HCT116 (cell line): ENCODE results near the gene APOH. TPM values are rescaled to one million over a fixed set of nuclear protein-coding genes. Genes with fewer than 3 reads are reported as not detected.

Experiments
- ATAC-seq: fragments of 200-7000 bp; cut with Tn5 transposase; 2 replicates; pipeline ENCODE4 v1.9.1; 2020; ENCODE audit warnings: mild to moderate bottlenecking, moderate library complexity
- BruUV-seq: library from RNA; stranded (reverse); fragments of 400-500 nt; replicated peaks from 2 replicates; lab custom pipeline; 2021; lab: Mats Ljungman, UMichigan
- CTCF ChIA-PET: fragments of 300-600 bp; sonication (Branson Sonifier 250); formaldehyde crosslinking; loops from one replicate; lab custom pipeline; 2021; ENCODE audit warnings: antibody characterized with exemption; lab: Charles Lee
- POLR2A ChIA-PET: fragments of 300-600, 350-600 bp; sonication (Branson Sonifier 250); formaldehyde crosslinking; loops from one replicate; lab custom pipeline; 2021; ENCODE audit warnings: antibody characterized with exemption; lab: Charles Lee
- RAD21 ChIA-PET, 2 experiments: fragments of 300-600 bp; sonication (Branson Sonifier 250); formaldehyde crosslinking; loops; one replicate each; lab custom pipeline; 2023; ENCODE audit warnings: low total read pairs in 2 of 2; ENCODE audit not compliant: uncharacterized antibody in 2 of 2, unreplicated experiment in 2 of 2, low non-redundant PET in 1 of 2; lab: Charles Lee
- DNase-seq: peaks from one replicate; pipeline ENCODE4 v3.0.0-alpha.2; 2010; ENCODE audit warnings: low read depth, low spot score
- H2AFZ ChIP-seq: fragments of 200-600 bp; shearing (Covaris generic), sonication (generic); 2 replicates; pipeline ENCODE4 v1.6.1; 2017; ENCODE audit warnings: low read depth, mixed run types, mixed read lengths, antibody characterized with exemption, low read length; ENCODE audit not compliant: poor library complexity, severe bottlenecking
- H3K27ac ChIP-seq: 2 replicates; pipeline ENCODE4 v1.5.1; 2012; ENCODE audit warnings: low read depth, low read length
- H3K27me3 ChIP-seq: fragments of 200-600 bp; sonication (generic); 2 replicates; pipeline ENCODE4 v1.6.1; 2016; ENCODE audit warnings: mixed run types, low read length, mixed read lengths; ENCODE audit not compliant: insufficient read depth
- H3K36me3 ChIP-seq, 2 experiments: fragments of 200-500 bp in 1 of 2; fragments of 200-600 bp in 1 of 2; sonication (Bioruptor generic) in 1 of 2; sonication (generic) in 1 of 2; 2 replicates each; pipeline versions ENCODE4 v1.5.1 to v1.6.1; 2014 to 2016; ENCODE audit warnings: low read length in 2 of 2, inconsistent platforms in 1 of 2, mixed read lengths in 1 of 2, mixed run types in 1 of 2; ENCODE audit not compliant: insufficient read depth in 2 of 2, control insufficient read depth in 1 of 2
- H3K4me1 ChIP-seq, 2 experiments: fragments of 200-600 bp in 1 of 2; sonication (generic) in 1 of 2; 2 replicates each; pipeline versions ENCODE4 v1.5.1 to v1.6.1; 2012 to 2017; ENCODE audit warnings: low read length in 2 of 2, inconsistent platforms in 1 of 2, mild to moderate bottlenecking in 1 of 2, mixed read lengths in 1 of 2, mixed run types in 1 of 2, moderate library complexity in 1 of 2; ENCODE audit not compliant: insufficient read depth in 2 of 2, control insufficient read depth in 1 of 2
- H3K4me2 ChIP-seq: fragments of 200-600 bp; sonication (generic); 2 replicates; pipeline ENCODE4 v1.6.1; 2017; ENCODE audit warnings: mixed run types, low read length, mixed read lengths
- H3K4me3 ChIP-seq, 2 experiments: fragments of 200-600 bp in 1 of 2; sonication (generic) in 1 of 2; replicated peaks in 1 of 2; 2 replicates each; pipeline ENCODE4 v1.5.1; 2011 to 2016; ENCODE audit warnings: low read length in 2 of 2, control low read depth in 1 of 2, low read depth in 1 of 2, mild to moderate bottlenecking in 1 of 2, mixed read lengths in 1 of 2, mixed run types in 1 of 2
- H3K79me2 ChIP-seq: fragments of 200-600 bp; sonication (generic); 2 replicates; pipeline ENCODE4 v1.6.1; 2017; ENCODE audit warnings: mild to moderate bottlenecking, mixed run types, low read length, moderate library complexity, mixed read lengths; ENCODE audit not compliant: insufficient read depth
- H3K9ac ChIP-seq: fragments of 200-600 bp; sonication (generic); 2 replicates; pipeline ENCODE4 v1.6.1; 2016; ENCODE audit warnings: low read length, mixed read lengths
- H3K9me2 ChIP-seq: fragments of 200-600 bp; sonication (generic), shearing (Covaris generic); 2 replicates; pipeline ENCODE4 v1.6.1; 2017; ENCODE audit warnings: mixed run types, mild to moderate bottlenecking, moderate library complexity; ENCODE audit not compliant: insufficient read depth
- H3K9me3 ChIP-seq, 2 experiments: fragments of 200-500 bp in 1 of 2; fragments of 200-600 bp in 1 of 2; sonication (Bioruptor generic) in 1 of 2; sonication (generic) in 1 of 2; 2 replicates each; pipeline ENCODE4 v1.6.1; 2014 to 2017; ENCODE audit warnings: low read length in 2 of 2, mixed read lengths in 2 of 2, inconsistent platforms in 1 of 2, low read depth in 1 of 2, mild to moderate bottlenecking in 1 of 2, mixed run types in 1 of 2, moderate library complexity in 1 of 2; ENCODE audit not compliant: control insufficient read depth in 1 of 2, insufficient read depth in 1 of 2
- H4K20me1 ChIP-seq: fragments of 200-600 bp; sonication (generic), shearing (Covaris generic); 2 replicates; pipeline ENCODE4 v1.6.1; 2017; ENCODE audit warnings: mixed run types, mild to moderate bottlenecking, moderate library complexity; ENCODE audit not compliant: insufficient read depth
- EZH2 ChIP-seq: fragments of 200-600 bp; sonication (generic); IDR thresholded peaks from 2 replicates; pipeline ENCODE4 v1.6.1; 2017; ENCODE audit warnings: antibody characterized with exemption, mixed run types
- EZH2phosphoT487 ChIP-seq: fragments of 200-600 bp; IDR thresholded peaks from 2 replicates; pipeline ENCODE4 v1.6.1; 2018; ENCODE audit warnings: antibody characterized with exemption, borderline replicate concordance
- SIN3A ChIP-seq: IDR thresholded peaks from 2 replicates; pipeline ENCODE4 v1.6.1; 2012; ENCODE audit warnings: low read depth
- SP1 ChIP-seq: IDR thresholded peaks from 2 replicates; pipeline ENCODE4 v1.6.1; 2012; ENCODE audit warnings: low read depth
- TCF7L2 ChIP-seq: IDR thresholded peaks from 2 replicates; pipeline ENCODE4 v1.7.0; 2011; ENCODE audit warnings: borderline replicate concordance, inconsistent platforms; ENCODE audit not compliant: insufficient read depth, insufficient read length; ENCODE audit errors: extremely low read depth
- YY1 ChIP-seq: IDR thresholded peaks from 2 replicates; pipeline ENCODE4 v1.6.1; 2011; ENCODE audit warnings: low read length, low read depth, moderate library complexity, mild to moderate bottlenecking; ENCODE audit not compliant: insufficient replicate concordance; ENCODE audit errors: extremely low read depth
- ZFX ChIP-seq: fragments of 450-650 bp; IDR thresholded peaks from 2 replicates; pipeline ENCODE4 v1.6.1; 2017
- intact Hi-C: fragments of 100-400 bp; cut with micrococcal nuclease; formaldehyde crosslinking; loops from 2 replicates; pipeline ENCODE4 v1.10.0; 2022
- total RNA-seq: library from RNA; stranded (reverse); gene quantifications from one replicate; pipeline ENCODE4 v1.2.1, GENCODE V29; 2021; ENCODE audit not compliant: unreplicated experiment
- TF ChIP-seq, protein P1 (sequence below): IDR thresholded peaks from 2 replicates; pipeline ENCODE4 v1.6.1; 2011; ENCODE audit warnings: mild to moderate bottlenecking, low read length, moderate library complexity; ENCODE audit not compliant: insufficient replicate concordance; ENCODE audit errors: extremely low read depth
- TF ChIP-seq, protein P2 (sequence below), 3 experiments: fragments of 200-600 bp in 1 of 3; sonication (generic) in 1 of 3; IDR thresholded peaks in 2 of 3; conservative IDR thresholded peaks in 1 of 3; 2 replicates each; pipeline ENCODE4 v1.5.1; 2012 to 2017; ENCODE audit warnings: low read depth in 2 of 3, low read length in 2 of 3, antibody characterized with exemption in 1 of 3, borderline replicate concordance in 1 of 3, control low read depth in 1 of 3, mild to moderate bottlenecking in 1 of 3, mixed read lengths in 1 of 3, mixed run types in 1 of 3, moderate library complexity in 1 of 3; ENCODE audit not compliant: insufficient read depth in 1 of 3
- TF ChIP-seq, protein P3 (sequence below): IDR thresholded peaks from 2 replicates; pipeline ENCODE4 v1.6.1; 2012
- TF ChIP-seq, protein P4 (sequence below): IDR thresholded peaks from 2 replicates; pipeline ENCODE4 v1.6.1; 2012; ENCODE audit warnings: low read depth

APOH gene
- total RNA-seq, 1 experiment from 2014 or later, result 1.7 TPM

DNA sequence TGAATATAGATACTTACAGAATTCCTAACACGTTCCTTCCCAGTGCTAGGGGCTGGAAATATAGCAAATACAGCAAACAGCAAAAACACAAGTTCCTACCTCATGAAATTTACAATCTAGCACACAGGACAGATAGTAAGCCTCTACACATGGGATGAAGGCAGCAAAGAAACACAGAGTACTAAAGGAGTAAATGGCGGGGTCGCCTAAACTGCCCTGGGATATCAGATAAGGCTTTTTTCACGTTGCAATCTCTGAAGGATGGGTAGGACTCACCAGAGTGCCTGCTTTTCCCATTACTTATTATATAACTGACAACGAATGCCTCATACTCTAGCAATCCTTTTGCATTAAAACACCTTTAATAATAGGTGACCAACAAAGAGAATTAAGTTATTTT is 57.1 kb downstream of the APOH start:
- Histone ChIP-seq H3K9ac (no peak overlapping the region), H3K9me2 (no peaks in the 10 kb centered on the region), H3K27me3 (no peaks in the 10 kb centered on the region), H3K4me2 (no peak overlapping the region), H3K36me3 (no peaks in the 10 kb centered on the region), H3K27ac (no peak overlapping the region), H2AFZ (no peak overlapping the region), H3K9me3 (no peaks in the 10 kb centered on the region), H3K4me1 (peaks cover 0 to 5% of the 10 kb centered on the region in 2 experiments; a peak in 1 of 4 replicates), H4K20me1 (no peaks in the 10 kb centered on the region), H3K79me2 (no peaks in the 10 kb centered on the region)
- intact Hi-C loops, result no loop called here
- ATAC-seq, result no peak
- ChIA-PET POLR2A (no interaction called here), RAD21 (no interaction called here)
- BruUV-seq, result no TSS peak
- DNase-seq, result no peak
- TF ChIP-seq, protein P1, sequence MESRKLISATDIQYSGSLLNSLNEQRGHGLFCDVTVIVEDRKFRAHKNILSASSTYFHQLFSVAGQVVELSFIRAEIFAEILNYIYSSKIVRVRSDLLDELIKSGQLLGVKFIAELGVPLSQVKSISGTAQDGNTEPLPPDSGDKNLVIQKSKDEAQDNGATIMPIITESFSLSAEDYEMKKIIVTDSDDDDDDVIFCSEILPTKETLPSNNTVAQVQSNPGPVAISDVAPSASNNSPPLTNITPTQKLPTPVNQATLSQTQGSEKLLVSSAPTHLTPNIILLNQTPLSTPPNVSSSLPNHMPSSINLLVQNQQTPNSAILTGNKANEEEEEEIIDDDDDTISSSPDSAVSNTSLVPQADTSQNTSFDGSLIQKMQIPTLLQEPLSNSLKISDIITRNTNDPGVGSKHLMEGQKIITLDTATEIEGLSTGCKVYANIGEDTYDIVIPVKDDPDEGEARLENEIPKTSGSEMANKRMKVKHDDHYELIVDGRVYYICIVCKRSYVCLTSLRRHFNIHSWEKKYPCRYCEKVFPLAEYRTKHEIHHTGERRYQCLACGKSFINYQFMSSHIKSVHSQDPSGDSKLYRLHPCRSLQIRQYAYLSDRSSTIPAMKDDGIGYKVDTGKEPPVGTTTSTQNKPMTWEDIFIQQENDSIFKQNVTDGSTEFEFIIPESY, result no peak
- no peak for TF ChIP-seq TCF7L2
- TF ChIP-seq EZH2phosphoT487, result no peak
- no peak for TF ChIP-seq YY1
- no peak for TF ChIP-seq SIN3A
- TF ChIP-seq ZFX, result no peak
- no peak for TF ChIP-seq EZH2
- TF ChIP-seq, protein P2, sequence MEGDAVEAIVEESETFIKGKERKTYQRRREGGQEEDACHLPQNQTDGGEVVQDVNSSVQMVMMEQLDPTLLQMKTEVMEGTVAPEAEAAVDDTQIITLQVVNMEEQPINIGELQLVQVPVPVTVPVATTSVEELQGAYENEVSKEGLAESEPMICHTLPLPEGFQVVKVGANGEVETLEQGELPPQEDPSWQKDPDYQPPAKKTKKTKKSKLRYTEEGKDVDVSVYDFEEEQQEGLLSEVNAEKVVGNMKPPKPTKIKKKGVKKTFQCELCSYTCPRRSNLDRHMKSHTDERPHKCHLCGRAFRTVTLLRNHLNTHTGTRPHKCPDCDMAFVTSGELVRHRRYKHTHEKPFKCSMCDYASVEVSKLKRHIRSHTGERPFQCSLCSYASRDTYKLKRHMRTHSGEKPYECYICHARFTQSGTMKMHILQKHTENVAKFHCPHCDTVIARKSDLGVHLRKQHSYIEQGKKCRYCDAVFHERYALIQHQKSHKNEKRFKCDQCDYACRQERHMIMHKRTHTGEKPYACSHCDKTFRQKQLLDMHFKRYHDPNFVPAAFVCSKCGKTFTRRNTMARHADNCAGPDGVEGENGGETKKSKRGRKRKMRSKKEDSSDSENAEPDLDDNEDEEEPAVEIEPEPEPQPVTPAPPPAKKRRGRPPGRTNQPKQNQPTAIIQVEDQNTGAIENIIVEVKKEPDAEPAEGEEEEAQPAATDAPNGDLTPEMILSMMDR (IDR thresholded peaks at IDR 0.05 in 2 of 3, conservative IDR thresholded peaks at IDR 0.05 in 1 of 3; ENCODE audit: borderline replicate concordance in 1 of 3, insufficient read depth in 1 of 3, low read depth in 2 of 3, low read length in 2 of 3), result no peak
- TF ChIP-seq, protein P3, sequence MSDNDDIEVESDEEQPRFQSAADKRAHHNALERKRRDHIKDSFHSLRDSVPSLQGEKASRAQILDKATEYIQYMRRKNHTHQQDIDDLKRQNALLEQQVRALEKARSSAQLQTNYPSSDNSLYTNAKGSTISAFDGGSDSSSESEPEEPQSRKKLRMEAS, result no peak
- TF ChIP-seq, protein P4, sequence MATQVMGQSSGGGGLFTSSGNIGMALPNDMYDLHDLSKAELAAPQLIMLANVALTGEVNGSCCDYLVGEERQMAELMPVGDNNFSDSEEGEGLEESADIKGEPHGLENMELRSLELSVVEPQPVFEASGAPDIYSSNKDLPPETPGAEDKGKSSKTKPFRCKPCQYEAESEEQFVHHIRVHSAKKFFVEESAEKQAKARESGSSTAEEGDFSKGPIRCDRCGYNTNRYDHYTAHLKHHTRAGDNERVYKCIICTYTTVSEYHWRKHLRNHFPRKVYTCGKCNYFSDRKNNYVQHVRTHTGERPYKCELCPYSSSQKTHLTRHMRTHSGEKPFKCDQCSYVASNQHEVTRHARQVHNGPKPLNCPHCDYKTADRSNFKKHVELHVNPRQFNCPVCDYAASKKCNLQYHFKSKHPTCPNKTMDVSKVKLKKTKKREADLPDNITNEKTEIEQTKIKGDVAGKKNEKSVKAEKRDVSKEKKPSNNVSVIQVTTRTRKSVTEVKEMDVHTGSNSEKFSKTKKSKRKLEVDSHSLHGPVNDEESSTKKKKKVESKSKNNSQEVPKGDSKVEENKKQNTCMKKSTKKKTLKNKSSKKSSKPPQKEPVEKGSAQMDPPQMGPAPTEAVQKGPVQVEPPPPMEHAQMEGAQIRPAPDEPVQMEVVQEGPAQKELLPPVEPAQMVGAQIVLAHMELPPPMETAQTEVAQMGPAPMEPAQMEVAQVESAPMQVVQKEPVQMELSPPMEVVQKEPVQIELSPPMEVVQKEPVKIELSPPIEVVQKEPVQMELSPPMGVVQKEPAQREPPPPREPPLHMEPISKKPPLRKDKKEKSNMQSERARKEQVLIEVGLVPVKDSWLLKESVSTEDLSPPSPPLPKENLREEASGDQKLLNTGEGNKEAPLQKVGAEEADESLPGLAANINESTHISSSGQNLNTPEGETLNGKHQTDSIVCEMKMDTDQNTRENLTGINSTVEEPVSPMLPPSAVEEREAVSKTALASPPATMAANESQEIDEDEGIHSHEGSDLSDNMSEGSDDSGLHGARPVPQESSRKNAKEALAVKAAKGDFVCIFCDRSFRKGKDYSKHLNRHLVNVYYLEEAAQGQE, result no peak
- TF ChIP-seq SP1, result no peak
- TF ChIP-seq, all 23 proteins: peak for 0
- H3K4me3 ChIP-seq, result no peak overlapping the region
- CTCF ChIA-PET, result no interaction called here
